ENCODE results near the gene PCNX4. TPM values are rescaled to one million over a fixed set of nuclear protein-coding genes. Genes with fewer than 3 reads are reported as not detected.
A peak's percentile ranks its signal among the peaks of the same experiment; 100 is the strongest.

Gene PCNX4
- total and polyA plus RNA-seq, 8 donors, result 34.8 to 129 (median 109) TPM

GRCh38 chr14:60134702-60135101 is 43.0 kb downstream of the PCNX4 start:
- ATAC-seq (no peak), DNase-seq (no peak)
- Histone ChIP-seq H3K4me1 (no peaks in the 10 kb centered on the region), H3K9me3 (no peaks in the 10 kb centered on the region), H3K27ac (no peak overlapping the region), H3K36me3 (no peaks in the 10 kb centered on the region), H3K27me3 (no peaks in the 10 kb centered on the region), H3K4me3 (no peak overlapping the region)
- TF ChIP-seq CTCF (IDR thresholded peaks at IDR 0.05), result no peak
- intact Hi-C loops (cut with DNase I), result no loop called here

GRCh38 chr14:60151715-60152114 is 60.0 kb downstream of the PCNX4 start:
- Histone ChIP-seq H3K36me3 (peaks cover 0 to 59% of the 10 kb centered on the region in 2 donors), H3K27me3 (no peaks in the 10 kb centered on the region), H3K9me3 (no peaks in the 10 kb centered on the region), H3K27ac (peak overlapping the region; percentile 21 to 87), H3K4me3 (no peak overlapping the region), H3K4me1 (peaks cover 0 to 47% of the 10 kb centered on the region in 2 donors)
- intact Hi-C loops (cut with DNase I), result no loop called here
- ATAC-seq, result peak; percentile 90
- DNase-seq, result peak in 3 of 4 donors; percentile 49 to 89 (median 78)
- no peak for TF ChIP-seq CTCF (IDR thresholded peaks at IDR 0.05)

GRCh38 chr14:60153991-60154390 is 62.3 kb downstream of the PCNX4 start:
- H3K27ac ChIP-seq, result peak overlapping the region in 1 of 2 donors; percentile 84
- peaks cover 0 to 53% of the 10 kb centered on the region in 2 donors for H3K4me1 ChIP-seq
- H3K36me3 ChIP-seq, result peaks cover 0 to 39% of the 10 kb centered on the region in 2 donors
- no peaks in the 10 kb centered on the region for H3K27me3 ChIP-seq
- H3K4me3 ChIP-seq, result no peak overlapping the region
- DNase-seq, result no peak
- intact Hi-C loops (cut with DNase I), result no loop called here
- no peaks in the 10 kb centered on the region for H3K9me3 ChIP-seq
- TF ChIP-seq CTCF (IDR thresholded peaks at IDR 0.05), result no peak
- no peak for ATAC-seq

- H3K9me3 ChIP-seq, result no peaks in the 10 kb centered on the region
- no peak for ATAC-seq
- H3K4me3 ChIP-seq, result no peak overlapping the region
- peaks cover 0 to 32% of the 10 kb centered on the region in 2 donors for H3K36me3 ChIP-seq
- intact Hi-C loops (cut with DNase I), result no loop called here
- no peak for TF ChIP-seq CTCF (IDR thresholded peaks at IDR 0.05)
- peak overlapping the region in 1 of 2 donors; percentile 84 for H3K27ac ChIP-seq
- no peak for DNase-seq
- H3K4me1 ChIP-seq, result peaks cover 0 to 55% of the 10 kb centered on the region in 2 donors
- no peaks in the 10 kb centered on the region for H3K27me3 ChIP-seq
Observed at GRCh38 chr14:60154671-60155070, 62.9 kb downstream of the PCNX4 start.

- H3K4me1 ChIP-seq, result peaks cover 0 to 51% of the 10 kb centered on the region in 2 donors
- ATAC-seq, result no peak
- H3K36me3 ChIP-seq, result peaks cover 0 to 5% of the 10 kb centered on the region in 2 donors
- no peaks in the 10 kb centered on the region for H3K9me3 ChIP-seq
- TF ChIP-seq CTCF (IDR thresholded peaks at IDR 0.05), result no peak
- H3K4me3 ChIP-seq, result no peak overlapping the region
- no peak for DNase-seq
- intact Hi-C loops (cut with DNase I), result loop anchor here in 1 of 2 donors (10.0 kb wide), 1 partner anchor 76 kb away; no protein-coding TSS in a partner anchor
- H3K27me3 ChIP-seq, result no peaks in the 10 kb centered on the region
- no peak overlapping the region for H3K27ac ChIP-seq
Observed at GRCh38 chr14:60160422-60160821, 68.7 kb downstream of the PCNX4 start.

All from left lung (tissue), 10 donors.